Endothelial cell (in vitro differentiated cells): ENCODE measurements around the gene TCP11. TPM values are rescaled to one million over a fixed set of nuclear protein-coding genes. Genes with fewer than 3 reads are reported as not detected.
"Not testable (repeated sequence)": the region's sequence is repeated elsewhere in the genome, so short reads cannot be mapped to it uniquely, and the experiment has no call there.

Experiments used
- DNase-seq: peaks from one replicate; pipeline ENCODE4 v3.0.0; 2021; ENCODE audit warnings: low spot score
- H3K27ac Mint-ChIP-seq: one replicate; pipeline ENCODE4 v1.8.0; 2021; ENCODE audit warnings: mixed read lengths, inconsistent platforms; ENCODE audit not compliant: unreplicated experiment
- H3K27me3 Mint-ChIP-seq: one replicate; pipeline ENCODE4 v1.8.0; 2021; ENCODE audit warnings: mild to moderate bottlenecking, moderate library complexity, mixed read lengths, inconsistent platforms; ENCODE audit not compliant: unreplicated experiment
- H3K36me3 Mint-ChIP-seq: one replicate; pipeline ENCODE4 v1.8.0; 2021; ENCODE audit warnings: mild to moderate bottlenecking, low read depth, mixed read lengths, inconsistent platforms; ENCODE audit not compliant: unreplicated experiment
- H3K4me1 Mint-ChIP-seq: one replicate; pipeline ENCODE4 v1.8.0; 2021; ENCODE audit warnings: mild to moderate bottlenecking, mixed read lengths, inconsistent platforms; ENCODE audit not compliant: unreplicated experiment
- H3K4me3 Mint-ChIP-seq: one replicate; pipeline ENCODE4 v1.8.0; 2021; ENCODE audit warnings: mild to moderate bottlenecking, mixed read lengths, inconsistent platforms; ENCODE audit not compliant: unreplicated experiment
- H3K9me3 Mint-ChIP-seq: one replicate; pipeline ENCODE4 v1.8.0; 2021; ENCODE audit warnings: mixed read lengths, inconsistent platforms; ENCODE audit not compliant: unreplicated experiment
- total RNA-seq: library from RNA; stranded (reverse); fragmentation: NEBNext Ultra II Directional; extraction: Animal tissue kit (Norgen Biotek cat#: 25700); gene quantifications from one replicate; pipeline ENCODE4 v1.2.1, GENCODE V29; 2021; ENCODE audit not compliant: unreplicated experiment
- TF ChIP-seq, protein P1 (sequence below): fragments of 200-600 bp; sonication (generic); IDR thresholded peaks from one replicate; pipeline ENCODE4 v1.5.0; 2021; ENCODE audit warnings: antibody characterized with exemption; ENCODE audit not compliant: unreplicated experiment

Gene TCP11
- total RNA-seq, 1 donor from 2014 or later, result 0.18 TPM

DNA sequence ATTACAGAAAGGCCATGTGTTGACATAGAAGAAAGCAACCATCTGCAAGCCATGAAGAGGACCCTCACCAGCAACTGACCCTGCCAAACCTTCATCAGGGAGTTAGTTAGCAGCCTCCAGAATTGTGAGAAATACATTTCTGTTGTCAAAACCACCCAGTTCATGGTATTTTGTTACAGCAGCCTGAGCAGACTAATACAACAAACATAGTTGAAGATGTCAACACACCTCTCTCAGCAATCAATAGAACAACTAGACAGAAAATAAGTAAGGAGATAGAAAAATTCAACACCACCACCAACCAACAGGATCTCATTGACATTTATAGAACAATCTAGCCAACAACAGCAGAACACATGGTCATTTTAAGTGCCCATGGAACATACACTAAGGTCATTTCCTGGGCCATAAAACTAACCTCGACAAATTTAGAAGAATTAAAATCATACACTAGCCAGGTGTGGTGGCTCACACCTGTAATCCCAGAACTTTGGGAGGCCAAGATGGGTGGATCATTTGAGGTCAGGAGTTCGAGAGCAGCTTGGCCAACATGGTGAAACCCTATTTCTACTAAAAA is 32.7 kb downstream of the TCP11 start:
- Mint-ChIP-seq H3K27me3 (no peaks in the 10 kb centered on the region), H3K36me3 (no peaks in the 10 kb centered on the region), H3K4me3 (no peak overlapping the region), H3K27ac (no peak overlapping the region), H3K4me1 (no peaks in the 10 kb centered on the region), H3K9me3 (no peaks in the 10 kb centered on the region)
- TF ChIP-seq, protein P1, sequence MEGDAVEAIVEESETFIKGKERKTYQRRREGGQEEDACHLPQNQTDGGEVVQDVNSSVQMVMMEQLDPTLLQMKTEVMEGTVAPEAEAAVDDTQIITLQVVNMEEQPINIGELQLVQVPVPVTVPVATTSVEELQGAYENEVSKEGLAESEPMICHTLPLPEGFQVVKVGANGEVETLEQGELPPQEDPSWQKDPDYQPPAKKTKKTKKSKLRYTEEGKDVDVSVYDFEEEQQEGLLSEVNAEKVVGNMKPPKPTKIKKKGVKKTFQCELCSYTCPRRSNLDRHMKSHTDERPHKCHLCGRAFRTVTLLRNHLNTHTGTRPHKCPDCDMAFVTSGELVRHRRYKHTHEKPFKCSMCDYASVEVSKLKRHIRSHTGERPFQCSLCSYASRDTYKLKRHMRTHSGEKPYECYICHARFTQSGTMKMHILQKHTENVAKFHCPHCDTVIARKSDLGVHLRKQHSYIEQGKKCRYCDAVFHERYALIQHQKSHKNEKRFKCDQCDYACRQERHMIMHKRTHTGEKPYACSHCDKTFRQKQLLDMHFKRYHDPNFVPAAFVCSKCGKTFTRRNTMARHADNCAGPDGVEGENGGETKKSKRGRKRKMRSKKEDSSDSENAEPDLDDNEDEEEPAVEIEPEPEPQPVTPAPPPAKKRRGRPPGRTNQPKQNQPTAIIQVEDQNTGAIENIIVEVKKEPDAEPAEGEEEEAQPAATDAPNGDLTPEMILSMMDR, result no peak
- DNase-seq, result no peak

DNA sequence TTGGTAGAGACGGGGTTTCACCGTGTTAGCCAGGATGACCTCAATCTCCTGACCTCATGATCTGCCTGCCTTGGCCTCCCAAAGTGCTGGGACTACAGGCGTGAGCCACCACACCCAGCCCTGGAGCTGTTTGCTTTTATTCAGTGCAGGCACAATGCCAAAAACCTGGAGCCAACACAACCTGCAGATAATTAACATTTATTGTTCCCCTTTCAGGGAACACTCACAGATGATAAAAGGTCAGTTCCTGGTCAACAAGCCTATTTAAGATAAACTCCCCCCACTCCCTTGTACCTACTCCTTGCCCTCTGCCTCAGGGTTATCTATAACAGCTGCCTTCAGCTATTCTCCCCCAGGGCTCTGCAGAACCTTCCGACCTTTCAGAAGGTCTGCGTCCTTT is 33.4 kb downstream of the TCP11 start:
- not testable (repeated sequence) for H3K9me3 Mint-ChIP-seq, H3K4me3 Mint-ChIP-seq, H3K36me3 Mint-ChIP-seq, H3K27me3 Mint-ChIP-seq, DNase-seq, H3K4me1 Mint-ChIP-seq, H3K27ac Mint-ChIP-seq

DNA sequence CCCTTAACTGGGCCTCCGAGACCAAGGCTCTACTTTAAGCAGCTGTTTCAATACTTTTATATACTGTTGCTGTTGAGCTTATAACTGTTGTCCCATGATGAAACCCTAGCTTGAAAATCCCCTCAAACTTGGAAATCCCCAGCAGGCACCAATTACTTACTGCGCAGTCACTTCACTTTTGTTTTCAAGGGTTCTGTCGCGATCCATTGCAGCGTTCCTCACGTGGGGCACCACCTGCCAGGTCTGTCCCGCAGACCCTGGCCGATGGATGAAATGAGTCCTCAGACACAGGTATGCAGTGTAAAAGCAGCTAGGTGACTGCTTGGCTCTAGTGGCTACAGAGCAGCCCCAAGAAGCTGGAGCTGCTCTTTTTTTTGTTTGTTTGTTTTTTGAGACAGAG is 33.9 kb downstream of the TCP11 start:
- not testable (repeated sequence) for H3K27me3 Mint-ChIP-seq, H3K4me3 Mint-ChIP-seq, H3K4me1 Mint-ChIP-seq, DNase-seq, H3K36me3 Mint-ChIP-seq, H3K9me3 Mint-ChIP-seq, H3K27ac Mint-ChIP-seq

DNA sequence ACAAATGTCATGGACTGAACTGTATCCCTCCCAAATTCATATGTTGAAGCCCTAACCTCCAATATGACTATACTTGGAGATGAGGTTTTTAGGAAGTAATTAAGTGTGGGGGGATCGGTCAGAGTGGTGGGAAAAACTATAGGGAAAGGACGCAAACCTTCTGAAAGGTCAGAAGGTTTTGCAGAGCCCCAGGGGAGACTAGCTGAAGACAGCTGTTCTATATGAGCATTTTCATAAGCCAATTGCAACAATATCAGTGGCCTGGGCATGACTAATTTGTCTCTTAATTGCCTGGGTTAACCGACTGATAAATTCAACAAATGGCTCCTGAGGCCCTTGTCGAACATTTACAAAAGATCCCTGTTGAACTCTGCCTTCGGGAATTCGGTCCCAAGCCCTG is 35.1 kb downstream of the TCP11 start:
- not testable (repeated sequence) for H3K36me3 Mint-ChIP-seq, DNase-seq, H3K9me3 Mint-ChIP-seq, H3K27ac Mint-ChIP-seq, H3K4me3 Mint-ChIP-seq, H3K4me1 Mint-ChIP-seq, H3K27me3 Mint-ChIP-seq

DNA sequence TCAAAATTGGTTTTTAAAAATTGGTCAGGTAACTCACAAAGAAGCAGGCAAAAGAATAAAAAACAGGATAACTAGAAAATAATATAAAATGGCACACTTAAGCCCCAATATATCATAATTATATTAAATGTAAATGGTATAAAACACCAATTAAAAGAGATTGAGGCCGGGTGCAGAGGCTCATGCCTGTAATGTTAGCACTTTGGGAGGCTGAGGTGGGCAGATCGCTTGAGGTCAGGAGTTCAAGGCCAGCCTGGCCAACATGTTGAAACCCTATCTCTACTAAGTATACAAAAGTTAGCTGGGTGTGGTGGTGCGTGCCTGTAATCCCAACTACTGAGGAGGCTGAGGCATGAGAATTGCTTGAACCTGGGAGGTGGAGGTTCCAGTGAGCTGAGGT is 36.1 kb downstream of the TCP11 start:
- Mint-ChIP-seq H3K36me3 (no peaks in the 10 kb centered on the region), H3K27ac (no peak overlapping the region), H3K4me3 (no peak overlapping the region), H3K4me1 (no peaks in the 10 kb centered on the region), H3K9me3 (no peaks in the 10 kb centered on the region), H3K27me3 (peaks cover 1% of the 10 kb centered on the region)
- TF ChIP-seq, protein P1, result no peak
- DNase-seq, result no peak

DNA sequence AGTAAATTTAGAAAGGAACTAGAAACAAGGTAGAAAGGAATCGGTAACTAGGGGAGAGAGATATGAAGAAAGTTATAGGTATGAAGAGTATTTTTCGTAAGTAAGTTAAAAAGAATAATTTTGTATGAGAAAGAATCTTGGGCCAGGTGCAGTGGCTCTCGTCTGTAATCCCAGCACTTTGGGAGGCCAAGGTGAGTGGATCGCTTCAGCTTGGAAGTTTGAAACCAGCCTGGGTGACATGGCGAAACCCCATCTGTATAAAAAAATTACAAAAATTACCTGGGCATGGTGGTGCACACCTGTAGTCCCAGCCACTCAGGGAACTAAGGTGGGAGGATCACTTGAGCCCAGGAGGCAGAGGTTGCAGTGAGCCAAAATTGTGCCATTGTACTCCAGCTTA is 42.0 kb downstream of the TCP11 start:
- Mint-ChIP-seq H3K27ac (no peak overlapping the region), H3K4me3 (no peak overlapping the region), H3K9me3 (no peaks in the 10 kb centered on the region), H3K27me3 (peaks cover 1% of the 10 kb centered on the region), H3K4me1 (no peaks in the 10 kb centered on the region), H3K36me3 (no peaks in the 10 kb centered on the region)
- no peak for DNase-seq
- TF ChIP-seq, protein P1, result no peak
